Superior temporal gyrus (tissue), 1 donor: ENCODE data around the gene NOTCH1.

Experiments used
- DNase-seq: peaks from one replicate; pipeline ENCODE4 v3.0.0-alpha.2; 2016; ENCODE audit errors: extremely low spot score

Gene NOTCH1

DNA sequence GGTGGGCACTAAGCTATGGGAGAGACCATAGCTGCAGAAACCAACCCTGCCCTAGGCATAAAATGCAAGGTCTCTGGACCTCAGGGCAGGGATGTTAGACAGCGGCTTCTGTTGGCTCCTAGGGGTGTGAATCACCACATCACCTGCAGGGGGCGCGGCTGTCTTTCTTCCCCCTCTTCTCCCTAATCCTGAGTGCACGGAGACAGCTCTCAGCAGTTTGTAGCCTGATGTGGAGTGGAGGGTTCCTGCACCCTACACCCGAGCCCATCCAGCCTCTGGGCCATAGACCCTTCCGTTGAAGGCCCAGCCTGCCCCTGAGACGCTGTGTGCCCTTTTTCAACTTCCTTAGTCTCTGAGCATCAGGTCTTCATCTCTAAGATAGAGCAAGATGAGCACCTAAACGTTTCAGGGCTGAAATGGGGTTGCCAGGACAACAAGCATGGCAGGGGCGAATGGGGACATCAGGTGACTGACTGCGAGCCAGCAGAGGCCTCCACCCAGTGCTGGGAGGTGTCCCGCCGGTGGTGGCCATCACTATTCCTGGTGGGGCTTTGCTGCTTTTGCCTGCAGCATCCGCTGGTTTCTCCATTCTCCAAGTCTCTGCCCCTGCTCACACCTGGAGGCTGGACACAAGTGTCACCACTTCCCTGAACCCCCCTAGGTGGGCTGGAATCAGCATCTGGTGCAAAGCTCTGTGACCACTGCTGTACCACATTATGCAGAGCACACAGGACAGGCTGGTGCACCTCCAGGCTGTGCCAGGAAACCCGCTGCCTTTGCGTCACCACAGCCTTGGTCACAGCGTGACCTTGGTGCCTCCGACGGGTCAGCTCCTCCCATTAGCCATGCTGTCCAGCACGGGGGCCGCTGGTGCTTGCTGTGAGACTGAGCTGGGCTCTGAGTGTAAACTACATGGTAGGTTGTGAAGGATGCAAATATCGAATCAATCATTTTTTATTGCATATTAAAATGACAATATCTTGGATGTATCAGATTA lies 60.5 kb downstream of the NOTCH1 start:
- DNase-seq: peak; percentile 90

DNA sequence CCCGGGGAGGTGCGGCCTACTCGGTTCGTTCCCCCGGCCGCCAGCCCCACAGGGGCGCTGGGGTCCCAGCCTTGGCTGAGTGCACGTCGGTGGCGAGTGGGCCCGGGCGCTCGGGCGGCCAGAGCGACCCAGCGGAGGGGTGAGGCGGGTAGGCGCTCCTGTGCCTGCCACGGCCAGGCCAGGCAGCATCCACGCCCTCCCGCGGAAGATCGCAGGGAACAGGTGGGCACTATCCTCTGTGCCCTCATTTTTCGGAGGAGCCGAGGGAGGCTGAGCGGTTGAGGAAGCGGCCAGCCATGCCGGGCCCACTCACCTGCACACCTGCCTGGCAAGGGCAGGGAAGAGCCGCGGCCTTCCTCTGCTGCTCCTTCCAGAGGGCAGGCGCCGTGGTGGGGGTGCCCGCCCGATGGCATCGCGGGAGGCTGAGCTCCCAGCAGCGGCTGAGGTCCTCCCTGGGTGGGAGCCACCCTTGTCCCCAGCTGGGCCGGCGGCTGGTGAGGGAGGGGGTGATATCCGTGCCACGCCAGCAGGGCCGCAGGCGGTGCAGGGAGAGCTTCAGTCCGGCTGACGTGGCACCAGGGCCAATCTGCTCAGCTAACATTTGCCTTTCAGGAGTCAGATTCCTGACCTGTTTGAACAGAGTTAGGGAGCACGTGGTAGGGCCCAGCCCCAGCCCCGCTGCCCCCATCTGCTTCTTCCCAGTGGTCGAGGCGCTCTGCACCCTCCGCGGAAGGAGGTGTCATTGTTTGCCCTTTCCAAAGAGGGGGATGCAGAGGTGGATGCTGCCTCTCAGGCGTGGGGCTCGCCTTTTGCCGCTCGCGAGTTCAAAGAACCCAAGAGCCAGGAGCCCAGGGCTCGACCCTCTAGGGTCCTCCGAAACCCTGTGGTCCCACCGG lies 61.4 kb downstream of the NOTCH1 start:
- DNase-seq: no peak

DNA sequence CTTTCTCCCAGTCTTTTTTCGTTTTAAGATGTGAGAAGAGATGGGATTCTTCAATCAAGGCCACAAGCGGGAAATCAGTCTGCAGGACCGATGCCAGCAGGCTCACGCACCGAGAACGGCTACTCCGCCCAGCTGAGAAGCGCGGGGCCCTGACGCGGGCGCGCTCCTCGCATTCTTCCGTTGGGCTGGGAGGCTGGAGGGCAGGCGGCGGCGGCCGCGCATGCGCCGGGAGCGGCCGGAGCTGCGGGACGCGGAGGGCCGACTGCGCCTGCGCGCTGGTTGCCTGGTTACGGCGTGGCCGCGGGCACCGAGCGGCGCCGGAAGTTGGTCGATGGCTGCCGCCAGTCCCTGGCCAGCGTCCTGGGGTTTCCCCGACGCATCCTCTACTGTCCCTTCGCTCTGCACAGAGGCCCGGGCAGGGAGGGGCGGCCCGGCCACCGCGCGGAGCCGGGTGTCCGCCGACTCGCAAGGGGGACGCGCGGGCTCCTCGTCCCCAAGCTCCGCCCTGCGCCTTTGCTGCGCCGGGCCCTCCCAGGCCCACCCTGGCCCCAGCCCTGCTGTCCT lies 62.2 kb downstream of the NOTCH1 start:
- peak; percentile 88 for DNase-seq

DNA sequence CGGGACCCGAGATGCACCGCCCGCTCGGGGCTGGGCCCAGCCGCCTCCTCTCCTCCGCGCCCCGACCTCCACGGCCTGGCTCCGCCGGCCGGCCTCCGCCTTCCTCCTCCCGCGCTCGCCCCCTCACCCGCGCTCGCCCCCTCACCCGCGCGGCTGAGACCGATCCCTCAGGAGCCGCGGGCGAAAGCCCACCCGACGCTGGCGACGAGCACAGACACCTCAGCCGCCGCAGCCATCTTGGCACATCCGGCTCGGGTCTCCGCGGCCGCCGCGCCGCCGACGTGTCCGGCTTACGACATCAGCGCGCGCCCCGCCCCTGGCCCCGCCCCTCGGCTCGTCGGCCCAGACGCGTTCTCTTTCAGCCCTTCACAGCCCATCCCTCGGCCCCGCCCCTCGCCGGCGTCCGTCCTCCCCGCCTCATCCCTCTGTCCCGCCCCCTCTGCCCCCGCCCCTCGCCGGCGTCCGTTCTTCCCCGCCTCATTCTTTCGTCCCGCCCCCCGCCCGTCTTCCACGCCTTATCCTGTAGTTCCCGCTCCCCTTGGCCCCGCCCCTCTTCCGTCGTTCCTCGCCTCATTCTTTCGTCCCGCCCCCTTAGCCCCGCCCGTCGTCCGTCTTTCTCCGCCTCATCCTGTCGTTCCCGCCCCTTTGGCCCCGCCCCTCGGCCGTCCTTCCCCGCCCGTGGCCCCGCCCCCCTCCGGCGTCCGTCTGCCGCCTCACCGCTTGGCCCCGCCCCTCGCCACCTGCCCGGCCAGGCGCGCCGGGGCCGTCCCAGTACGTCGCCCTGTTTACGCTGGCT lies 62.9 kb downstream of the NOTCH1 start, which contains the start of gene SEC16A:
Gene SEC16A (minus strand): TSS at position 248 of the 796 bp plus-strand sequence. CDS start 5,425 bp downstream, outside the sequence.
- DNase-seq: peak; percentile 91

DNA sequence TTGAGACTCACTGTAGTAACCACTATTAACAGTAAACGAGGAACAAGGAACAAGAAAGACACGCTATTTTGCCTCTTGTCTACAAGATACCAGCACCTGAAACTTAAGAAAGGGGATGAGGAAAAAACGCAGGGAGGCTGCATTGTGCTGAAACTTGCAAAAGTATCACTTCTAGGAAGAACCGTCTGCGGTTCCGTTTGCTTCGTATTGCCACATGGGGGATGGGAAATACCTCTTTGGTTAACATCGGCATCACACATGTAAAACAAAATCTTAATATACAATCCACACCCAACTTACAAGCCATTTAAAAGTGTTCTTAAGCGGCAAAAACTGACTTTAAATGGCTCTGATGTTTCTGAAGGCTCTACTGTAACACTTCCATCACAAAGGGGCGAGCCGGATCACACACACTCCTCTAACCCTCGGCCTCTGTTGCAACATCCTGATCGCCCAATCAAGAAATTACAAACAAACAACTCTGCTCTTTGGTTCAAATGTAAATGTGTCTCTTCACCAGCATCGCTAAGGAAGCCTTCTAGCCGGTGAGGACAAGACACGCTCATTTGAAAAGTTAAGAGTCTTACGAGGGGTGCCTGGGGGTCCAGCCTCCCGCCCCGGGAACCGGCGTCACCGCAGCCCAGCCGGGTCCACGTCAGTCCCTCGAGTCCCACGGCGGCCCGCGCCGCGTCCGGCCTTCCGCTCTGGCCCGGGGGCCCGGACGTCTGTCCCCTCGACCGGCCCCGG lies 63.6 kb downstream of the NOTCH1 start:
- peak; percentile 10 for DNase-seq

DNA sequence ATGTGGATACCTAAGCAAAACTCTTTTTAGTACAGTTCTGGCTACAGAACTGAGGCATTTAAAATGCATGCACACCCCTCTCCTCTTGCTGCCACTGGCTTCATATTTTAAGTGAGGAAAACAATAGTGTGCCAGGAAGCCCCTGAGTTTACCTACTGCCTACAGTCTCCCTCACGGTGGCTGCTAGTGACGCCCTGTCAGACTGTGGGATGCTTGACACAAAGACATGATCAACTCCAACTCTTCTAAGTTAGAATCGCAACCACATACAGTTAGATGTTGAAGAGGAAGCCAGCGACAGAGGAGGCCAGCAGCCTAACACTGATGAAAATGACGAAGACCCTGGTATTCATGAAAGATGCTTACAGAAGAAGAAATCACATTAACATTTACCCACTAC lies 64.3 kb downstream of the NOTCH1 start:
- DNase-seq: no peak

DNA sequence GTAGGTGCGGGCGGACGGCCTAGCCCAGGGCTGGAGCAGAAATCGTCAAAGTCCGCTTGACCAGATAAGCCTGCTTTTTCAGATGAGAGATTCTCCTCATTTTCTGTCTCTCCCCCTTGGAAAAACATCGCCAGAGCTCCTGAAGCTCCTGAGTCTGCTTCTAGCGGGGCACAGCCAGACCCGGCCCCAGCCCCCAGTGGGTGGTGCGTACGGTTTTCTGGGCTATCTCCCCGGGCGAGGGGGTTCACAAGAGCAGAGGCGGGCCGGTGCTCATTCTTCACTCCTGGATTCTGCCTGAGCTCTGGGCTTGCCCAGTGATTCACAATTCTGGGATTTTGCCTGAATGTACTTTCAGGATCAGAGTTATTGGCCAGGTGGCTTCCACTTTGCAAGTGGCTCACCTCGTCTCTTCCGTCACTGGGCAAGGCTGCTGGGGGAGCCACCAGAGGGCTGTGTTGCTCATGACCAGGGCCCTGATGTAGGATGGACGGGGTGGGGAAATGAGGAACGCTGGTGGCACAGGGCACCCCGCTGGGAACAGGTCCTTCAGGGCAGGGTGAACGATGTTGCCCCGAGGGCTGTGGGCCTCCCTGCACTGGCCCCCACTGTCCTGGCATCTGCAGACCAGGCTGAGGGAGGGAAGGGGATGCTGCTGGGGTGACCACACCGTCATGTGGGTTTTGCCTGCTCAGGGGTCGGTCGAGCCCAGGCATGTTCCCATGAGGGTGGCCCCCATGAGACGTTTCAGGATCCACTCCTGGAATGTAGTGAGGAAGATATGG lies 69.3 kb downstream of the NOTCH1 start:
- no peak for DNase-seq

DNA sequence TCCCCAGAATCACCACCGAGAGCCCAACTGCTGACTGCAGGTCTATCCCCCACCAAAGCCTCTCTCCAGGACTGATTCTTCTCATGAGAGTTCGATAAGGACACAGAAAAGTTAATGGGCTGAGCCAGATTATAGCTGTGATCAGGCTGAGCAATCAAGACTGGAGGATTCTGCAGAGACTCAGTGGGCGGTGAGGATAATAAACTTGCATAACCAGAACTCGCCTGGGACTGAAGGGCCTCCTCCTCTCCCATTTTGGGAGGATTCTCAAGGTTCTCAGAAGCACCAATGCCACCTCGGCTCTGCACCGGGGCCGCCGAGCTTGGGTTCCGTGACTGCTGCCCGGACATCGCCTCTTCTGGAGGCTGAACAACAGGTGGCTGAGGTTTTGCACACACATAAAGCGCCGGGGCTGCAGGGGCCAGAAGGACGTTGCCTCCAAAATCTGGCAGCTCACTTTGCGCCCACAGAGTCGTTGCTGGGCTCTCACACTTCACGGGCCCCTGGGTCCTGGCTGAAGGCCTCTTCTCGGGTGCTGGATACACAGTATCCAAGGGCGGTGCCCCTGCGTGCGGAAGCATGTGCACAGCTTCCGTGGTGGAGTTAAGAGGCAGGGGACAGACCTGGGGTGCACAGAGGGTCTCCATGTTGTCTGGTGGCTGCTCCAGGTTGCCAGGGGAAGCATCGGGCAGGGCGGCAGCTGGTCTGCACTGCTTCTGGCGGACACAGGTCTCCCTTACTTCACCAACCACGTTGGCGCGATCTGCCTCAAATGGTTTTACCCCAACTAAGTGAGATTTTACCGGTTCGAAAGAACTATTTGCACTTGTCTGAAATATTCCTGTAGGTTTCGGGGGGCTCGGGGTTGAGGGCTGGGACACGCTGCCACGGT lies 70.6 kb downstream of the NOTCH1 start:
- peak; percentile 22 for DNase-seq

DNA sequence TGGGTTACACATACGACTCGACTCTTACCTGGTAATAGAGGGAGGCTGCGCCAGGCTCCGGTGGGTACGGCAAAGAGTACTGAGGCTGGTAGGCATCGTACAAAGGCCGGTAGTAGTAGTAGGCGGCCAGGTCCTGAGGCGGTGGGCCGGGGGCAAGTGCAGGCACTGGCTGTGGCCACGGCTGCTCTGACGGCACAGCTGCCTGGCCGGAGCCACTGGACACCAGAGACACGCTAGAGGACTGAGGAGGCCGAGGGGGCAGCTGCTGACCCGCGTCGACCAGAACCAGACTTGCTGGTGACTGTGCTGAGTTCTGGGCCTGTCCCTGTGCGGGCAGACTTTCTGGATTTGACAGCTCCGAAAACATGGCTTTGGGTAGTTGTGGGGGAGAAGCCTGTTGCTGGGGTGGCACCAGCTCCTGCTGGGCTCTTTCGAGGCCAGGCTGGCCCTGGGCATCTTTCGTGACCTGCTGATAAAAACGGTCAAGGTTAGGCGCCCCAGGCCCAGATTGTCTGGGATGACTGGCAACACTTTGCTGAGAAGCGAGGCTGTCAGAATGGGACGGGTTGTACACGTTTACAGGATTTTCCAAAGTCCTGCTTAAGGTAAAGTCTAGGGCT lies 71.7 kb downstream of the NOTCH1 start:
- DNase-seq: no peak

DNA sequence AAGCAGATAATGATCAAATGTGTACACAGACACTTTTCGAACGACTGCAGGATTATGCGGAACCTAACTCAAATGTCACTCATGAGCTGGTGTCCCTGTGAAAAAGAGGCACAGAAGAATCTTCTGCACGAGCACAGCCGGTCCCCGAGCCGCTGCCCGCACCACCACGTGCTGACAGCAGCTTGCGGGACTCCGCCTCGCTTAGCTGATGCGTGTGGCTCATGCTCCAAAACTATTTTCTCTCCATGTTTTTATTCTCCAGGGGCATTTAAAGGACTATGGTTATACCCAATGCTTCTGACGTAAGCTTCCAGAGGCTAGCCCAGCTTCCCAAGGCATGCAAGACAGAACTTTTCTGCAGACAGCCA lies 72.5 kb downstream of the NOTCH1 start:
- DNase-seq: no peak

DNA sequence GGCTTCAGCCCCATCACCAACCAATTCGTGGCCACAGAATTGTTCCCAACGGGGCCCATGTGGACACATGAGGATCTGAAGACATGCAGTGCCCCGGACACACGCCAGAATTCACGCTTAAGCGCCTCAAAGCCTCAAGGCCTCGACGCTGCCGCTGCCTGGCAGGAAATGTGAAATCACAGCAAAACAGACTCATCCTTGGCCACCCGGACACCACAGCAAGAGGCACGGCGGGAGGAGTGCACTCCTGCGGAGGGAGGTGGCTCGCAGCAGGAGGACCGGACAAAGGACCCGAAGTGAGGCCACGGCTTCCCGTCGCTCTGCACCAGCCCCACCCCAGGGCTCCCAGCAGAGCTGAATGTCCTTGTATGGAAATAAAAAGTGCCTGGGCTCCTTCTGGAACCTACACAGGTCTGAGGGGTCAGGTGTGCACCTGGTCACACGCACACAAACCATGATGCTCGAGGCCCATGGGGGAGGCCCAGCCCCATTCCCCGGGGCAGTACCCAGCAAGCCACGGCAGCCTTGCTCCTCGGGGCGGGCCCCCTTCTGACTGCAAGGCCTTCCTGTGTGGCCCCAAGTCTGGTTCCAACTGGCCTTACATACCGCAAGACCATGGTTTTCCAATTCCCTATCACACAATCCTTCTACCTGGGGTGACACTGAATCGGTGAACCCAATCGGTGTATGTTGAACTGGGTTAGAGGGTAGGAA lies 73.1 kb downstream of the NOTCH1 start:
- DNase-seq: no peak

DNA sequence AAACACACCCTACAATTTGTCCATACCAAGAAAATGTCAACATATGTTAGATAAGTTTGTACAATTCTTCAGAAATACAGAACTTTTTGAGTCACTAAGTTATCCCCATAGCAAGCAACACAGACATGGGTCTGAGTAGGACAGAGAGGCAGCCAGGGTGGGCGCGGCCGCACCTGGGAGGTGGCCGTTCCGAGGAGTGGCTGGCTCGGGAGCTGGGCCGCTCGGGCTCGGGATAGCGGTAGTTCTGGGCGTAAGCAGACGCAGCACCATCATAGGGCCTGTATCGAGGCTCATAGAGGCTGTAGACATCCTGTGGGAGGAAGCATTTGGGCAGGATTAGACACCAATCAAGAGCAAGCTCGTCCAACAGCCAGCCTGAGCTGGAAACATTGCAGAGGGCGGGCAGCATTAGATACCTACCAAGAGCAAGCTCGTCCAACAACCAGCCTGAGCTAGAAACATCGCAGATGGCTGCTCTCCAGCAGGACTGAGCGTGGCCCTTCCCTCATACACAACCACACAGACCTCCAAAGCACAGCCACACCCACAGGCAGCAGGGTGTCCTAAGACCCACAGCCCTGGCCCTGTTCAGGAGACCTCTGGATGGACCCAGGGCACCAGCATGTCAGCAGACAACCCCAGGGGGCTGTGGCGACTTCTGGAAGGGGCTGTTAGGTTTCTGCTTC lies 73.9 kb downstream of the NOTCH1 start:
- DNase-seq: no peak

DNA sequence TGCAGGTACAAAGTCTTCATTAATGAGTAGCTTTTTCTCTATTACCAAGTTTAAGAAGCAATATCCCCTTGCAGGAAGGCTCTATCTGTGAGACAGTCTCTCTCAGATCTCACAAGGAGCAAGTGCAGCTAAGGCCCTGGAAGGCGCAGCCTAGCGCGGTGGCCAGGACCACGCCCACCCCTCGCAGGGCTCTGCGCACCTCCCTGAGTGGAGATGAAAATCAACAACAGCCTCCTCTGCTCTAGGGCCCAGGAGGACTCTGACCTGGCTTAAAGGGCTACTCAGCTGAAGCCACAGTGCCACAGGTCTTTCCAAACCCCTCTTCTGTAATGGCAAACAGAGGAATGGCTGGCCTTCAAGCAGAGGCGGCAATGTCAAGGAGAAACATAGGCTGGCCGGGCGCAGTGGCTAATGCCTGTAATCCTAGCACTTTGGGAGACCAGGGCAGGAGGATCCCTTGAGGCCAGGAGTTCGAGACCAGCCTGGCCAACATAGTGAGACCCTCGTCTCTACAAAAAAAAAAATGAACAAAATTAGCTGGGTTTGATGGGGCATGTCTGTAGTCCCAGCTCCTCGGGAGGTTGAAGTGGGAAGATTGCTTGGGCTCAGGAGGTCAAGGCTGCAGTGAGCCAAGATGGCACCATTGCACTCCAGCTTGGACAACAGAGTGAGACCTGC lies 74.9 kb downstream of the NOTCH1 start:
- DNase-seq: no peak

DNA sequence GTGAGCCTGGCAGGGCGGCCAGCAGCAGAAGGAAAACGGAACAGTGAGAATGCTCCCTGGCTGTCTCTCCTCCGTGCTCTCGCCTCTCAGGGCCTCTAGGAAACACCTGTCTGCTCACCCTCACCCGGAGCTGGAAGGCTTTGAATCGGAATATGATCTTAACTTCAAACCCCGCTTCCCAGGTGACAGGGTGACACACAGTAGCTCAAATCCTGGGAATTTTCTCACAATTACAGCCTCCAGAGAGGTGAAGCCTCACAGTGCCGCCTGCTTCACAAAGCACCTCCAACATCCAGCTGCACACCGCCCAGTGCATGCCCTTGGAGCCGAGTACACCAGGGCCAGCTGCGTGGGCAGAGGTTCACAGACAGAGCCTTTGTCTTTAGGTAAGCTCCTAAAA lies 75.5 kb downstream of the NOTCH1 start:
- DNase-seq: no peak

DNA sequence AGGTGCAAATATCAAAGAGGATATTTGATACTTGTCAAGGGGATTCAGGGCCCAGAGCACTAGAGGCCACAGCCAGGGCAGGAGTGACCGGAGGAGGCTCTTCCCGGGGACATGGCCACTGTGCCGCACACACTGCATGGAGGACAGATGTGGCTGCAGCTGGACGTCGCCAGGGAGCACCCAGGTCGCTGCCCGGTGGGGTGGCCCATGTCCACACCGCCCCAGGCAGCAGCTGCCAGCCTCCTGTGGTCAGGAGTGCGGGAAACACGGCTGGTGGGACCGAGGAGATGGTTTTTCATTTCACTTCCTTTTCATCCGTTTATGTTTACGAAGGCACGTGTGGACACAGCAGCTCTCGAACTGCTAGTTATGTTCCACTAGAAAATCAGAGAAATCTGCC lies 78.1 kb downstream of the NOTCH1 start:
- DNase-seq: no peak

DNA sequence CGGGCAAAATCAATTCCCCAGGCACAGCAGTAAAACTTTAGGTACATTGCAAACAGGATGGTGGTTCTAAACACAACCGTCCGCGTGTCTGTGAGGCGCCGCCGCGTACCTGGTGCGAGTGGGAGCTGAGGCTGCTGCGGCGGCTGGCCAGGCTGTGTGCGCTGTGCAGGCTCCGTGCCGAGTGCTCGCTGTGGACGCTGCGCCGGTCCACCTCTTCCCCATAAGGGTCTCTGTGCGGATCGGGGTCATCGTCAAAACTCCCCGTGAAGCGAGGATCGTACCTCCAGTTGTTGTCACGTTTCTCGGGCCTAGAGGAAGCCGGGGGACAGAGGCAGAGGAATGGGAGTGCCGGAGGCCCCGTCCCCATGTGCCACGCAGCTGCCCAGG lies 79.7 kb downstream of the NOTCH1 start:
- DNase-seq: no peak
